Osteoblast (primary cell): ENCODE results near the gene LGALS7B. TPM values are rescaled to one million over a fixed set of nuclear protein-coding genes. Genes with fewer than 3 reads are reported as not detected.

Experiments
- DNase-seq: peaks from one replicate; pipeline ENCODE4 v3.0.0; 2011; ENCODE audit warnings: low spot score, mixed read lengths; ENCODE audit not compliant: insufficient read length; ENCODE audit errors: missing footprints
- H2AFZ ChIP-seq: 2 replicates; pipeline ENCODE4 v1.6.0; 2011; ENCODE audit warnings: mild to moderate bottlenecking, low read length
- H3K27ac ChIP-seq: 2 replicates; pipeline ENCODE4 v1.5.1; 2011; ENCODE audit warnings: mild to moderate bottlenecking, low read depth, low read length, moderate library complexity
- H3K27me3 ChIP-seq: 2 replicates; pipeline ENCODE4 v1.6.0; 2012; ENCODE audit warnings: mild to moderate bottlenecking, control low read depth, inconsistent platforms, low read length, moderate library complexity; ENCODE audit not compliant: insufficient read depth
- H3K36me3 ChIP-seq: 2 replicates; pipeline ENCODE4 v1.5.1; 2011; ENCODE audit warnings: mild to moderate bottlenecking, low read length, control low read depth, moderate library complexity; ENCODE audit not compliant: insufficient read depth
- H3K4me1 ChIP-seq: 2 replicates; pipeline ENCODE4 v1.5.1; 2011; ENCODE audit warnings: mild to moderate bottlenecking, low read length, control low read depth, moderate library complexity; ENCODE audit not compliant: insufficient read depth
- H3K4me2 ChIP-seq: 2 replicates; pipeline ENCODE4 v1.6.0; 2011; ENCODE audit warnings: mild to moderate bottlenecking, low read length; ENCODE audit not compliant: insufficient read depth
- H3K4me3 ChIP-seq: fragments of 200-600 bp; sonication (generic); 3 replicates; pipeline ENCODE4 v1.5.1; 2012; ENCODE audit warnings: mild to moderate bottlenecking, low read length, inconsistent platforms; ENCODE audit not compliant: insufficient read depth
- H3K79me2 ChIP-seq: 2 replicates; pipeline ENCODE4 v1.6.0; 2012; ENCODE audit warnings: mild to moderate bottlenecking, low read length, control low read depth, inconsistent platforms; ENCODE audit not compliant: insufficient read depth
- H3K9me3 ChIP-seq: 2 replicates; pipeline ENCODE4 v1.5.1; 2011; ENCODE audit warnings: low read depth, low read length, control low read depth
- H4K20me1 ChIP-seq: 2 replicates; pipeline ENCODE4 v1.6.0; 2012; ENCODE audit warnings: mild to moderate bottlenecking, low read length, control low read depth; ENCODE audit not compliant: insufficient read depth
- total RNA-seq: library from RNA; depleted of rRNA; stranded (reverse); fragments of >200 nt; gene quantifications from 2 replicates; pipeline ENCODE4 v1.2.3, GENCODE V29; 2012
- TF ChIP-seq, protein P1 (sequence below): IDR thresholded peaks from 2 replicates; pipeline ENCODE4 v1.5.1; 2011; ENCODE audit warnings: mild to moderate bottlenecking, low read depth, low read length, moderate library complexity; ENCODE audit errors: extremely low read depth

LGALS7B gene
- total RNA-seq, 1 donor = not detected

- no peaks in the 10 kb centered on the region for H3K79me2 ChIP-seq
- H3K27ac ChIP-seq = no peak overlapping the region
- H3K36me3 ChIP-seq = no peaks in the 10 kb centered on the region
- no peak for DNase-seq
- no peak overlapping the region for H3K4me2 ChIP-seq
- no peaks in the 10 kb centered on the region for H3K27me3 ChIP-seq
- no peaks in the 10 kb centered on the region for H3K9me3 ChIP-seq
- H2AFZ ChIP-seq = no peak overlapping the region
- TF ChIP-seq, protein P1, sequence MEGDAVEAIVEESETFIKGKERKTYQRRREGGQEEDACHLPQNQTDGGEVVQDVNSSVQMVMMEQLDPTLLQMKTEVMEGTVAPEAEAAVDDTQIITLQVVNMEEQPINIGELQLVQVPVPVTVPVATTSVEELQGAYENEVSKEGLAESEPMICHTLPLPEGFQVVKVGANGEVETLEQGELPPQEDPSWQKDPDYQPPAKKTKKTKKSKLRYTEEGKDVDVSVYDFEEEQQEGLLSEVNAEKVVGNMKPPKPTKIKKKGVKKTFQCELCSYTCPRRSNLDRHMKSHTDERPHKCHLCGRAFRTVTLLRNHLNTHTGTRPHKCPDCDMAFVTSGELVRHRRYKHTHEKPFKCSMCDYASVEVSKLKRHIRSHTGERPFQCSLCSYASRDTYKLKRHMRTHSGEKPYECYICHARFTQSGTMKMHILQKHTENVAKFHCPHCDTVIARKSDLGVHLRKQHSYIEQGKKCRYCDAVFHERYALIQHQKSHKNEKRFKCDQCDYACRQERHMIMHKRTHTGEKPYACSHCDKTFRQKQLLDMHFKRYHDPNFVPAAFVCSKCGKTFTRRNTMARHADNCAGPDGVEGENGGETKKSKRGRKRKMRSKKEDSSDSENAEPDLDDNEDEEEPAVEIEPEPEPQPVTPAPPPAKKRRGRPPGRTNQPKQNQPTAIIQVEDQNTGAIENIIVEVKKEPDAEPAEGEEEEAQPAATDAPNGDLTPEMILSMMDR = no peak
- H3K4me3 ChIP-seq = no peak overlapping the region
- no peaks in the 10 kb centered on the region for H3K4me1 ChIP-seq
- H4K20me1 ChIP-seq = no peaks in the 10 kb centered on the region
Measured at GRCh38 chr19:38799104-38799503, 10.1 kb downstream of the LGALS7B start.

DNA sequence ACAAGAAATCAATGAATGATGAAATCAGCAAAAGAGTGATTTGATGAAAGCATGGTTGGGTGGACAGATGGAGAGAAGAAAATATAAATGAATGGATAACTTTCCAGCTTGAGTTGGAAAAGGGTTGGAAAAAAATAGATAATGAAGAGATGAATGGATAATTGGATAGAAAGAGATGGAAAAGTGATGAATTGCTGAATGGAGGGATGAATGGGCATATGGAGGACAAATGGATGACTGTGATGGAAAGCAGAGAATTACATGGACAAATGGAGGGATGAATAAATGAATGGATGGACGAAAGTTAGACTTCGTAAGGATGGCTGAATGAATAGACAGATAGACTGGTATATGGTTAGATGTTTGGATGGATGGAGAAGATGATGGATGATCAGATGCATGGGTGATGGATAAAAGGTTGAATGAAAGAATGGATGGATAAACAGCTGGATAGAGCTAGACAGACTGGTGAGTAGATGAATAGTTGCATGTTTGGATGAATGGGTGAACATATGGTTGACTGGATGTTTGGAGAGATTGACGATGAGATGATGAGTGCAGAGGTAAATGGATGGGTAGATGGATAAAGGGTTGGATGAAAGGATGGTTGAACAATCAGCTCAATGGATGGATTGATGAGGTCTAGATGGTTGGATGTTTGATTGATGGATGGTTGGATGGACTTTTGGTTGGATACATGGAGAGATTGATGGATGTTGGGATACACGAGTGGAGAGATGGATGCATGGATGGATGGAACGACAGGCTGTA, 11.8 kb downstream of the LGALS7B start:
- Histone ChIP-seq H3K4me1 (no peaks in the 10 kb centered on the region), H2AFZ (no peak overlapping the region), H3K27me3 (no peaks in the 10 kb centered on the region), H3K79me2 (no peaks in the 10 kb centered on the region), H3K36me3 (no peaks in the 10 kb centered on the region), H3K9me3 (no peaks in the 10 kb centered on the region), H4K20me1 (no peaks in the 10 kb centered on the region), H3K4me3 (no peak overlapping the region), H3K27ac (no peak overlapping the region), H3K4me2 (no peak overlapping the region)
- TF ChIP-seq, protein P1 = no peak
- peak; percentile 71 for DNase-seq

GRCh38 chr19:38801359-38802095, 12.5 kb downstream of the LGALS7B start:
- TF ChIP-seq, protein P1 = no peak
- H2AFZ ChIP-seq = no peak overlapping the region
- H3K4me2 ChIP-seq = no peak overlapping the region
- no peaks in the 10 kb centered on the region for H4K20me1 ChIP-seq
- H3K36me3 ChIP-seq = no peaks in the 10 kb centered on the region
- H3K4me1 ChIP-seq = no peaks in the 10 kb centered on the region
- no peaks in the 10 kb centered on the region for H3K9me3 ChIP-seq
- H3K4me3 ChIP-seq = no peak overlapping the region
- no peaks in the 10 kb centered on the region for H3K27me3 ChIP-seq
- no peak overlapping the region for H3K27ac ChIP-seq
- no peaks in the 10 kb centered on the region for H3K79me2 ChIP-seq
- peak; percentile 62 for DNase-seq

DNA sequence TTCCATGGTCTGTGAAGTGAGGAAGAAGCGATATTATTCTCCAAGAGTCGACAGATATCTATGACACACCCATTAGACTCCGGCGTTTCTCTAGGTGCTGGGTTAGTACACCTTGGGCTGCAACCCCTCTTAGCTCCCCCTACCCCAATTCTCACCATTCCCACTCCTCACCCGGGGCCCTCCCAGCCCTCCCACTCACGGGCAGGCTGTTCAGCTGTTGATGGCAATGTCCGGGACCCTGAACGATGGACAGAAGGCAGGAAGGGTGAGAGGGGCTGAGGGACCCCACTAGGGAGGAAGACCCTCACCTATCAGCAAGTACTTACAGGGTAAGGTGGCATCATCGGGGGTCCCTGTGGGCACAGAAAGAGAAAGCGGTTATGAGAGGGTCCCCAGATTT, 14.5 kb downstream of the LGALS7B start:
- Histone ChIP-seq H3K79me2 (no peaks in the 10 kb centered on the region), H3K27me3 (no peaks in the 10 kb centered on the region), H3K4me3 (no peak overlapping the region), H3K36me3 (no peaks in the 10 kb centered on the region), H4K20me1 (no peaks in the 10 kb centered on the region), H3K9me3 (no peaks in the 10 kb centered on the region), H3K27ac (no peak overlapping the region), H2AFZ (no peak overlapping the region), H3K4me2 (no peak overlapping the region), H3K4me1 (no peaks in the 10 kb centered on the region)
- TF ChIP-seq, protein P1 = no peak
- DNase-seq = peak; percentile 71
